DND-41 (cell line): ENCODE measurements around the gene PLP2.

Experiments
- EZH2 ChIP-seq: IDR thresholded peaks from 3 replicates; pipeline ENCODE4 v1.6.1; 2012; ENCODE audit warnings: borderline replicate concordance, low read depth, mild to moderate bottlenecking, moderate library complexity, low read length, inconsistent platforms; ENCODE audit not compliant: severe bottlenecking
- TF ChIP-seq, protein P1 (sequence below): IDR thresholded peaks from 2 replicates; pipeline ENCODE4 v1.5.1; 2012; ENCODE audit warnings: borderline replicate concordance, low read length, moderate library complexity, mild to moderate bottlenecking; ENCODE audit not compliant: poor library complexity, severe bottlenecking; ENCODE audit errors: extremely low read depth

GRCh38 chrX:49166914-49167739 is 4.6 kb upstream of the PLP2 start:
- TF ChIP-seq, protein P1, sequence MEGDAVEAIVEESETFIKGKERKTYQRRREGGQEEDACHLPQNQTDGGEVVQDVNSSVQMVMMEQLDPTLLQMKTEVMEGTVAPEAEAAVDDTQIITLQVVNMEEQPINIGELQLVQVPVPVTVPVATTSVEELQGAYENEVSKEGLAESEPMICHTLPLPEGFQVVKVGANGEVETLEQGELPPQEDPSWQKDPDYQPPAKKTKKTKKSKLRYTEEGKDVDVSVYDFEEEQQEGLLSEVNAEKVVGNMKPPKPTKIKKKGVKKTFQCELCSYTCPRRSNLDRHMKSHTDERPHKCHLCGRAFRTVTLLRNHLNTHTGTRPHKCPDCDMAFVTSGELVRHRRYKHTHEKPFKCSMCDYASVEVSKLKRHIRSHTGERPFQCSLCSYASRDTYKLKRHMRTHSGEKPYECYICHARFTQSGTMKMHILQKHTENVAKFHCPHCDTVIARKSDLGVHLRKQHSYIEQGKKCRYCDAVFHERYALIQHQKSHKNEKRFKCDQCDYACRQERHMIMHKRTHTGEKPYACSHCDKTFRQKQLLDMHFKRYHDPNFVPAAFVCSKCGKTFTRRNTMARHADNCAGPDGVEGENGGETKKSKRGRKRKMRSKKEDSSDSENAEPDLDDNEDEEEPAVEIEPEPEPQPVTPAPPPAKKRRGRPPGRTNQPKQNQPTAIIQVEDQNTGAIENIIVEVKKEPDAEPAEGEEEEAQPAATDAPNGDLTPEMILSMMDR: peak; percentile 6
- no peak for TF ChIP-seq EZH2
